ENCODE measurements around the gene TARS1. TPM values are rescaled to one million over a fixed set of nuclear protein-coding genes. Genes with fewer than 3 reads are reported as not detected.

TARS1 gene
- total and polyA plus RNA-seq, 4 experiments from 2014 or later = 51.9 to 126 (median 86.0) TPM

GRCh38 chr5:33457126-33457525 lies 16.4 kb downstream of the TARS1 start:
- no peak for DNase-seq
- CTCF ChIA-PET (ENCODE audit: partially characterized antibody) = interaction anchor here (1.2 kb wide), 1 partner anchor 12 kb away, joined by 3 read pairs; no protein-coding TSS in a partner anchor
- H3K4me3 ChIP-seq (ENCODE audit: low read length in 2 of 2) = no peak overlapping the region
- peaks cover 60 to 88% of the 10 kb centered on the region in 2 donors for H3K36me3 Mint-ChIP-seq
- no peaks in the 10 kb centered on the region for H3K4me1 ChIP-seq (ENCODE audit: insufficient read depth, low read length)
- H3K4me1 Mint-ChIP-seq = peaks cover 0 to 3% (median 1%) of the 10 kb centered on the region in 4 donors
- peak overlapping the region in 1 of 7 donors; percentile 29 for H3K27ac Mint-ChIP-seq
- intact Hi-C loops (cut with micrococcal nuclease) = no loop called here
- no peaks in the 10 kb centered on the region for H3K27me3 ChIP-seq (ENCODE audit: insufficient read depth, low read length)
- H3K36me3 ChIP-seq (ENCODE audit: insufficient read depth, low read length) = peaks cover 57% of the 10 kb centered on the region
- H3K9me3 Mint-ChIP-seq = no peaks in the 10 kb centered on the region
- H3K4me3 Mint-ChIP-seq = no peak overlapping the region
- H3K27ac ChIP-seq (ENCODE audit: low read depth, low read length) = no peak overlapping the region
- POLR2A ChIA-PET (ENCODE audit: partially characterized antibody) = no interaction called here
- no peaks in the 10 kb centered on the region for H3K27me3 Mint-ChIP-seq
- H3K9me3 ChIP-seq (ENCODE audit: control insufficient read depth in 1 of 2, low read length in 2 of 2) = no peaks in the 10 kb centered on the region

GRCh38 chr5:33457817-33458216 lies 17.1 kb downstream of the TARS1 start:
- Histone ChIP-seq H3K9me3 (ENCODE audit: control insufficient read depth in 1 of 2, low read length in 2 of 2) (no peaks in the 10 kb centered on the region), H3K36me3 (ENCODE audit: insufficient read depth, low read length) (peaks cover 64% of the 10 kb centered on the region), H3K4me1 (ENCODE audit: insufficient read depth, low read length) (no peaks in the 10 kb centered on the region), H3K27ac (ENCODE audit: low read depth, low read length) (no peak overlapping the region), H3K27me3 (ENCODE audit: insufficient read depth, low read length) (no peaks in the 10 kb centered on the region), H3K4me3 (ENCODE audit: low read length in 2 of 2) (no peak overlapping the region)
- peaks cover 58 to 89% of the 10 kb centered on the region in 2 donors for H3K36me3 Mint-ChIP-seq
- intact Hi-C loops (cut with micrococcal nuclease) = no loop called here
- ChIA-PET CTCF (ENCODE audit: partially characterized antibody) (interaction anchor here (1.2 kb wide), 1 partner anchor 11 kb away, joined by 3 read pairs; no protein-coding TSS in a partner anchor), POLR2A (ENCODE audit: partially characterized antibody) (no interaction called here)
- no peaks in the 10 kb centered on the region for H3K4me1 Mint-ChIP-seq
- H3K27me3 Mint-ChIP-seq = no peaks in the 10 kb centered on the region
- no peak overlapping the region for H3K4me3 Mint-ChIP-seq
- H3K9me3 Mint-ChIP-seq = no peaks in the 10 kb centered on the region
- no peak for DNase-seq
- no peak overlapping the region for H3K27ac Mint-ChIP-seq

- no peaks in the 10 kb centered on the region for H3K4me1 Mint-ChIP-seq
- CTCF ChIA-PET (ENCODE audit: partially characterized antibody) = no interaction called here
- H3K27me3 Mint-ChIP-seq = no peaks in the 10 kb centered on the region
- Histone ChIP-seq H3K36me3 (ENCODE audit: insufficient read depth, low read length) (peaks cover 85% of the 10 kb centered on the region), H3K9me3 (ENCODE audit: control insufficient read depth in 1 of 2, low read length in 2 of 2) (no peaks in the 10 kb centered on the region), H3K27me3 (ENCODE audit: insufficient read depth, low read length) (no peaks in the 10 kb centered on the region), H3K27ac (ENCODE audit: low read depth, low read length) (no peak overlapping the region), H3K4me3 (ENCODE audit: low read length in 2 of 2) (no peak overlapping the region), H3K4me1 (ENCODE audit: insufficient read depth, low read length) (no peaks in the 10 kb centered on the region)
- H3K4me3 Mint-ChIP-seq = no peak overlapping the region
- H3K9me3 Mint-ChIP-seq = no peaks in the 10 kb centered on the region
- POLR2A ChIA-PET (ENCODE audit: partially characterized antibody) = no interaction called here
- intact Hi-C loops (cut with micrococcal nuclease) = no loop called here
- H3K36me3 Mint-ChIP-seq = peaks cover 54 to 88% of the 10 kb centered on the region in 2 donors
- peak overlapping the region in 3 of 7 donors; percentile 3 to 43 (median 29) for H3K27ac Mint-ChIP-seq
- no peak for DNase-seq
Measured at GRCh38 chr5:33460210-33460609, 19.4 kb downstream of the TARS1 start.

GRCh38 chr5:33462456-33462855 lies 21.7 kb downstream of the TARS1 start:
- Mint-ChIP-seq H3K36me3 (peaks cover 56 to 90% of the 10 kb centered on the region in 2 donors), H3K27me3 (no peaks in the 10 kb centered on the region), H3K4me1 (no peaks in the 10 kb centered on the region), H3K27ac (no peak overlapping the region), H3K9me3 (no peaks in the 10 kb centered on the region), H3K4me3 (no peak overlapping the region)
- Histone ChIP-seq H3K27ac (ENCODE audit: low read depth, low read length) (no peak overlapping the region), H3K27me3 (ENCODE audit: insufficient read depth, low read length) (no peaks in the 10 kb centered on the region), H3K36me3 (ENCODE audit: insufficient read depth, low read length) (peaks cover 81% of the 10 kb centered on the region), H3K4me3 (ENCODE audit: low read length in 2 of 2) (no peak overlapping the region), H3K4me1 (ENCODE audit: insufficient read depth, low read length) (no peaks in the 10 kb centered on the region), H3K9me3 (ENCODE audit: control insufficient read depth in 1 of 2, low read length in 2 of 2) (no peaks in the 10 kb centered on the region)
- ChIA-PET POLR2A (ENCODE audit: partially characterized antibody) (no interaction called here), CTCF (ENCODE audit: partially characterized antibody) (no interaction called here)
- DNase-seq = no peak
- intact Hi-C loops (cut with micrococcal nuclease) = no loop called here

- Mint-ChIP-seq H3K36me3 (peaks cover 58 to 84% of the 10 kb centered on the region in 2 donors), H3K4me3 (no peak overlapping the region), H3K4me1 (no peaks in the 10 kb centered on the region), H3K27me3 (no peaks in the 10 kb centered on the region), H3K27ac (no peak overlapping the region), H3K9me3 (no peaks in the 10 kb centered on the region)
- ChIA-PET POLR2A (ENCODE audit: partially characterized antibody) (no interaction called here), CTCF (ENCODE audit: partially characterized antibody) (no interaction called here)
- no peaks in the 10 kb centered on the region for H3K4me1 ChIP-seq (ENCODE audit: insufficient read depth, low read length)
- DNase-seq = no peak
- no peak overlapping the region for H3K27ac ChIP-seq (ENCODE audit: low read depth, low read length)
- H3K4me3 ChIP-seq (ENCODE audit: low read length in 2 of 2) = no peak overlapping the region
- H3K27me3 ChIP-seq (ENCODE audit: insufficient read depth, low read length) = no peaks in the 10 kb centered on the region
- peaks cover 84% of the 10 kb centered on the region for H3K36me3 ChIP-seq (ENCODE audit: insufficient read depth, low read length)
- H3K9me3 ChIP-seq (ENCODE audit: control insufficient read depth in 1 of 2, low read length in 2 of 2) = no peaks in the 10 kb centered on the region
- intact Hi-C loops (cut with micrococcal nuclease) = no loop called here
Measured at GRCh38 chr5:33465120-33465519, 24.4 kb downstream of the TARS1 start.

GRCh38 chr5:33468775-33469435 lies 28.1 kb downstream of the TARS1 start:
- Histone ChIP-seq H3K36me3 (ENCODE audit: insufficient read depth, low read length) (peaks cover 55% of the 10 kb centered on the region), H3K9me3 (ENCODE audit: control insufficient read depth in 1 of 2, low read length in 2 of 2) (no peaks in the 10 kb centered on the region), H3K27ac (ENCODE audit: low read depth, low read length) (no peak overlapping the region), H3K27me3 (ENCODE audit: insufficient read depth, low read length) (no peaks in the 10 kb centered on the region), H3K4me1 (ENCODE audit: insufficient read depth, low read length) (no peaks in the 10 kb centered on the region), H3K4me3 (ENCODE audit: low read length in 2 of 2) (no peak overlapping the region)
- Mint-ChIP-seq H3K4me1 (no peaks in the 10 kb centered on the region), H3K27ac (peak overlapping the region in 1 of 7 donors; percentile 6), H3K27me3 (no peaks in the 10 kb centered on the region), H3K36me3 (peaks cover 64 to 75% of the 10 kb centered on the region in 2 donors), H3K4me3 (no peak overlapping the region), H3K9me3 (peaks cover 0 to 4% (median 0%) of the 10 kb centered on the region in 8 donors)
- DNase-seq = no peak
- intact Hi-C loops (cut with micrococcal nuclease) = no loop called here
- ChIA-PET POLR2A (ENCODE audit: partially characterized antibody) (no interaction called here), CTCF (ENCODE audit: partially characterized antibody) (interaction anchor here (0.9 to 2.0 kb wide), 4 partner anchors 11 to 466 kb away, joined by 3 to 10 read pairs (median 4); no protein-coding TSS in a partner anchor)

GRCh38 chr5:33470544-33470943 lies 29.8 kb downstream of the TARS1 start:
- intact Hi-C loops (cut with micrococcal nuclease) = loop anchor here (2.0 kb wide), 1 partner anchor 34 kb away; no protein-coding TSS in a partner anchor
- peak overlapping the region in 1 of 7 donors; percentile 26 for H3K27ac Mint-ChIP-seq
- POLR2A ChIA-PET (ENCODE audit: partially characterized antibody) = no interaction called here

More at GRCh38 chr5:33470544-33470943, 29.8 kb downstream of the TARS1 start:
- Histone ChIP-seq H3K9me3 (ENCODE audit: control insufficient read depth in 1 of 2, low read length in 2 of 2) (no peaks in the 10 kb centered on the region), H3K27ac (ENCODE audit: low read depth, low read length) (no peak overlapping the region), H3K27me3 (ENCODE audit: insufficient read depth, low read length) (no peaks in the 10 kb centered on the region), H3K4me3 (ENCODE audit: low read length in 2 of 2) (no peak overlapping the region), H3K36me3 (ENCODE audit: insufficient read depth, low read length) (peaks cover 42% of the 10 kb centered on the region), H3K4me1 (ENCODE audit: insufficient read depth, low read length) (no peaks in the 10 kb centered on the region)
- peaks cover 0 to 4% (median under 1%) of the 10 kb centered on the region in 8 donors for H3K9me3 Mint-ChIP-seq
- H3K4me3 Mint-ChIP-seq = no peak overlapping the region
- no peak for DNase-seq
- no peaks in the 10 kb centered on the region for H3K4me1 Mint-ChIP-seq
- H3K36me3 Mint-ChIP-seq = peaks cover 75% of the 10 kb centered on the region in 2 donors
- CTCF ChIA-PET (ENCODE audit: partially characterized antibody) = interaction anchor here (2.0 kb wide), 1 partner anchor 464 kb away, joined by 10 read pairs; no protein-coding TSS in a partner anchor
- H3K27me3 Mint-ChIP-seq = no peaks in the 10 kb centered on the region
